NCI-H82 treated with DMSO at 0.1 percent for 48 hours (cell line): Measurements from ENCODE around the gene PPIAL4G.
"Not testable (repeated sequence)": the region's sequence is repeated elsewhere in the genome, so short reads cannot be mapped to it uniquely, and the experiment has no call there.

Source experiments
- DNase-seq: peaks from one replicate; lab custom pipeline; 2025; ENCODE audit not compliant: unreplicated experiment; lab: John Stamatoyannopoulos, UW

The PPIAL4G gene

DNA sequence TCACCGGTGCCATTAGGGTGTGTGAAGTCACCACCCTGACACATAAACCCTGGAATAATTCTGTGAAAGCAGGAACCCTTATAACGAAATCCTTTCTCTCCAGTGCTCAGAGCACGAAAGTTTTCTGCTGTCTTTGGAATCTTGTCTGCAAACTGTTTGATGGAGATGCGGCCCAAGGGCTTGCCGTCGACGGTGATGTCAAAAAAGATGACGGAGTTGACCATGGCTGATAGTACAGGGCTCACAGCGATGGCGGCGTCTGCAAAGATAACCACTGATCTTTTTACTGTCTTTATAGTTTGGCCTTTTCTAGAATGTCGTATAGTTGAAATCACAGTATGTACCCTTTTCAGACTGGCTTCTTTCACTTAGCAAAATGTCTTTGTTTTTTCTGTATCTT, at the start of gene PPIAL4G:
Gene PPIAL4G, minus strand, starts transcription at position 274 of the 400 bp plus-strand sequence. Its CDS starts 50 bp downstream, at position 224.
- not testable (repeated sequence) for DNase-seq

DNA sequence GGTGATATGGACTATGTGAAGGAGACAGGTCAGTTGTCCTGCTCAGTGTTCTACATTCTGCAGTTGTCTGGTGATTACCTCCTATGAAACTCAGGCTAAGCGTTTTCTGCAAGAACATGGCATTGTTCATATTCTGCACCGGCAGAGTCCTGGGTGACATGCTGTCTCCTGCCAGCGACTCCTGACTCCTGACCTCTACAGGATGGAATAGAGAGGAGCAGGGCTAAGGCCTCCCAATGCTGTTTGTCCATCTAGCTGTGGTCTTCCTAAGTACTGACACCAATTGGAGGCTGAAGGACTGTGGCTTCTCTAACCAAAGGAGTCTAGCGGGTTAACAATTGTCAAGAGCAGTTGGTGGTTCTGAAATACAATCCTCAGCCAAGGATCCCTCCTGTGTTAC, 49.1 kb upstream of the PPIAL4G start:
- not testable (repeated sequence) for DNase-seq

DNA sequence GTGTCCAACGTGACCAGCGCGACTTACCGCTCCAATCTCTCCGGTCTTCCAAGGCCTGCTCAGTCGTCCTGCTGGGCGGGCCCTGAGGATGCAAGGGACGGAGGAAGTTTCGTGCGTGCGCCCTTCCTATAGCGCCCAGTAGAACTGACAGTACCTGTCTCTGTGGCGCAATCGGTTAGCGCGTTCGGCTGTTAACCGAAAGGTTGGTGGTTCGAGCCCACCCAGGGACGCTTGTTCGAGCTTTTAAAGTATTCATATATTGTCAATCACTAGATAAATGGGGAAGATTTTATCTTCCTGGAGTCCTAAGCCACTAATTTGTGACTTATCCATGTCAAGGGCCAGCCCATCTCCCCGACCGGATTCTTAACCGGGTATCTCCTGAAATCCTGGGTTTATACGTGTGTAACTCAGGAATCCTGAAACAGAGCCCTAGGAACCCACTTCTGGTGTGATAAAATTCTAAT, 46.0 kb upstream of the PPIAL4G start:
- not testable (repeated sequence) for DNase-seq

DNA sequence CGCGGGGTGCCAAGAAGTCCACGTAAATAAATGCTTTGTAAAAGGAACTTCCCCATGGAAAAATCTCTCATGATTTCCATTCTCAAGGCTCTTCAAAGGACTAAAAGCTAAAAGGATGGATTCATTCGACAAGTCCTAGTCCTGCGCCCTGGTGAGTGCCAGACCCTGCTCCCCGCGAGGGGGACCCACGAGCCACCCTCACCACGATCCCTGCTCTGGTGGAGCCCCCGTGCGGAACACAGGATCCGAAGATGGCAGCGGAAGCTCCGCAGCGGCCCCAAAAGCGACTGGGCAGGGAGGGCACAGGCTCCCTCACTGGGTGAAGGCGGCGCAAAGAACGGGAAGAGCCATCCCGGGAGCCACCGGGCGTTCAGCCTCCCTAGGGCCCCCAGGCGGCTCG, 45.5 kb upstream of the PPIAL4G start:
- not testable (repeated sequence) for DNase-seq

DNA sequence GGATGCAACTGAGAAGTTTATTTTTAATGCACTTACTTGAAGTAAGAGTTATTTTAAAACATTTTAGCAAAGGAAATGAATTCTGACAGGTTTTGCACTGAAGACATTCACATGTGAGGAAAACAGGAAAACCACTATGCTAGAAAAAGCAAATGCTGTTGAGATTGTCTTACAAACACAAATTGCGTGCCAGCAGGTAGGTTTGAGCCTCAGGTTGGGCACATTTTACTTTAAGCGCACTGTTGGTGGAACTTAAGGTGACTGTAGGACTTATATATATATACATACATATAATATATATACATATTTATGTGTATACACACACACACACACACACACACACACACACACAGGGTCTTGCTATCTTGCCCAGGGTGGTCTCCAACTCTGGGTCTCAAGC, 43.5 kb upstream of the PPIAL4G start:
- DNase-seq = not testable (repeated sequence)

DNA sequence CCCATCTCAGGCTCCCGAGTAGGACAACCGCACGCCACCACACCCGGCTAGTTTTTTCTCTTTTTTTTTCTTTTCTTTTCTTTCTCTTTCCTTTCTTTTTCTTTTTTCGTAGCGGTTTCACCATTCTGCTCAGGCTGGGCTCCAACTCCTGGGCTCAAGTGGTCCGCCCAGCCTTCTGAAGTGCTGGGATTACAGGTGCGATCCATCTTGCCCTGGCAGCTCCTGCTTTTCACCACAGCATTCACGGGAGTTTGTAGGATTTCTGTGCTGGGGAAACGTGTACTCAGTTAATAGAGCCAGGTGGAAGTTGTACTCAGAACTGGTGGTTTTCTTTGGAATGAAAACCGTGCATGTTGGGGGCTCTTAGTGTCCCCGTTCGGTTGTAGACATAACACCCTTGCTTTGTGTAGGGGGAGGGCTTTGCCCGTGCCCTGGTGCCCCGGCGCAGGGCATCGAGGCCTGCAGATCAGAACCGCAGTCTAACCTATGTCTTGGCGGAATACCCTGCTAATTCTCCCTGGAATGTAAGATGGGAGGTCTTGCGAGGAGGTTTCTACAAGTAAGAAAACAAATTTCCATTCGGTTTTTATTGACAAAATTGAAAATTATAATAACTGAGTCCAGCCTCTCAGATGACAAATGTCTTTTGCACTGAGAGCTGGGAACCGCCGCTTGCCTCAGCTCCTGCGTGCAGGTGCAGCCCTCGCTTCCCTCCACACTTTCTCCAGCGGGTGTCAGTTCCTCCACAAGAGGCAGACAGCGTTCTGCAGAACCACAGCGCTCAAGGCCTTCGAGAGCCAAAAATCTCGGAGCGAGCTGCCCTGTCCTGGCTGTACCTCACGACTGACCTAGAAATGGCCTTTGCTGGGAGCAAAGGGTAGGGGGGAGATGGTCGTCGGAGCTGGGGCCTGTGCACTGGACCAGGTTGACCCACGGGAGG, 40.4 kb upstream of the PPIAL4G start:
- DNase-seq = not testable (repeated sequence)

DNA sequence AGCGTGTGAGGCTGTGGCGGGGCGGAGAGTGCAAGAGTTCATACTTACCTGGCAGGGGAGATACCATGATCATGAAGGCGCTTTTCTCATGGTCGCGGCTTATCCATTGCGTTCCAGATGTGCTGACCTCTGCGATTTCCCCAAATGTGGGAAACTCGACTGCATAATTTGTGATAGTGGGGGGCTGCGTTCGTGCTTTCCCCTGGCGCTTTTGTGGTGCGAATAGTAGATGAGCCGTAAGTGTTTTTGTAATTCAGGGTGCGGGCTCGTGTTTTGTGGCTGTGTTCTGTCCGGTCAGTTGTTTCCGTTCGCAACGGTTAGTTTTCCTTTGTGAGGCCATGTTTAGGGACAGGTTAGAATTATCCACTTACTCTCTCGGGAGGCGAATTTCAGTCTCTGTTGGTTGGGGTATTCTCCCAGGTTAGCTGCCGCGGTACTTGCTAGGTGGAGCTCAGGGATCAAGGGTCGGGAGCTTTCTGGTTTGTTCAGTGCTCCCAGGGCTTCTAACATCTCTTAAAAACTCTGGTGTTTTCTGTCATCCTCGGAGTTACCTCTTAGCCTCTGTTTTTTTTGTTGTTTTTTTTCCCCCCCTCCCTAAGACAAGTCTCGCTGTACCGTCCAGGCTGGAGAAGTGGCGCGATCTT, 39.6 kb upstream of the PPIAL4G start:
- peak; percentile 99 for DNase-seq

DNA sequence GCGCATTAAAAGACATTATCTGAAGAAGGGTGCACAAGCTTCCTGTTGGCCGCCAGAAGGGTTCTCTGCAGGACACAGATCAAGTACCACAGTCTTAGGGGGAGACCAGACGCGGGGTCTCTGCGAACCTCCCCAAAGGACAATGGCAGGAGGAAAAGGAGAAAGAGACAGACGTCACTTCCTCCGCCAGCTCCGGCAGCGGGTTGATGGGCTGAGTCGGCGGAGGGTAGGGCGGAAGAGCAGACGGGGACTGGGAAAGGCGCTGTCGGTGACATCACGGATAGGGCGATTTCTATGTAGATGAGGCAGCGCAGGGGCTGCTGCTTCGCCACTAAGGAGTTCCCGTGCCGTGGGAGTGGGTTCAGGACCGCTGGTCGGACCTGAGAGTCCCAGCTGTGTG, 39.0 kb upstream of the PPIAL4G start:
- DNase-seq = peak; percentile 77

DNA sequence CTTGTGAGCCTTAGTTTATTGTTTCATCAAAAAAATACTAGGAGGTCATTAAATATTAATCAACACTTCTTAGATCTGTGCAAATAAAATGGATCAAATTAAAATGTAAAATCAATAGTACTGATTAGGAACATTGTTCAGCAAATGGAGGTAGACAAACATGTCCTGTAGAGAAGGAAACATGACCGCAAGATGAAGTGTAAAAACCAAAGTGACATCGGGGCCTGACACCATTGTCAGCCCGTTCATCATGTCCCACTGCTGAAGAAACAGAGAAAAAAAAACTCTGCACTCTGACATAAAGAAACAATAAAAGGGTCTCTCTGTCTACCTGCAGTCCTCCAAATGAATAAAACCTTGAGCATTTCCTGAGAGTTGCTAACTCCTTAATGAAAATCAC, 31.2 kb upstream of the PPIAL4G start:
- DNase-seq = not testable (repeated sequence)

DNA sequence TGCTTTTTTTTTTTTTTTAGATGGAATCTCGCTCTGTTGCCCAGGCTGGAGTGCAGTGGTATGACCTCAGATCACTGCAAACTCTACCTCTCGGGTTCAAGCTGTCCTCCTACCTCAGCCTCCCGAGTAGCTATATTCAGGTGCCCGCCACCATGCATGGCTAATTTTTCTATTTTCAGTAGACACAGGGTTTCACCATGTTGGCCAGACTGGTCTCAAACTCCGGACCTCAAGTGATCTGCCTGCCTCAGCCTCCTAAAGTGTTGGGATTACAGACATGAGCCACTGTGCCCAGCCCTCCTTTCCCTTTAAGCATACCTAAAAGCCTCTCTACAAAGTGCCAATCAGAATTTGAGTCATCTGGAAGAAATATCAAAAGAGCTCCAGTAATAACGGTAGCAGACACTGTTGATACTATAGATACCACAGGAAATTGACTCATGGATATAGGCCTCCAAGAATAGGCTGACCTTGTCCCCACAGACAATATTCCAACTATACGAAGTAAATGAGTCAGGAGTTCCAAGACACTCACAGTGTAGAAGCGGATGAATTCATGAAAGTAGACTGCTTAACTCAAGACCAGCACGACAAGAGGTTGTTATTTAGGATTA, 29.6 kb upstream of the PPIAL4G start:
- DNase-seq = not testable (repeated sequence)

DNA sequence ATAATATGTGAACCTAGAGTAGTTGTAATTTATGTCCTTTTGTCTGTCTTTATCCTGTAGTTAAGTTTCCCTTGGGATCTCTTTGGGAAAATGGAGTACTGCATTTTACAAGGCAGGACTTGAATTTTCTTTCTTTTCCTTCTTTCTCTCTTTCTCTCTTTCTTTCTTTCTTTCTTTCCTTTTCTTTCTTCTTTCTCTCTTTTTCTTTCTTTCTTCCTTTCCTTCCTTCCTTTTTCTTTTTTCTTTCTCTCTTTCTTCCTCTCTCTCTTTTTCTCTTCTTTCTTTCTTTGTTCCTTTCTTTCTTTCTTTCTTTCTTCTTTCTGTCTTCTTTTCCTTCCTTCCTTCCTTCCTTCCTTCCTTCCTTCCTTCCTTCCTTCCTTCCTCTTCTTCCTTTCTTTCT, 10.8 kb upstream of the PPIAL4G start:
- DNase-seq = not testable (repeated sequence)

DNA sequence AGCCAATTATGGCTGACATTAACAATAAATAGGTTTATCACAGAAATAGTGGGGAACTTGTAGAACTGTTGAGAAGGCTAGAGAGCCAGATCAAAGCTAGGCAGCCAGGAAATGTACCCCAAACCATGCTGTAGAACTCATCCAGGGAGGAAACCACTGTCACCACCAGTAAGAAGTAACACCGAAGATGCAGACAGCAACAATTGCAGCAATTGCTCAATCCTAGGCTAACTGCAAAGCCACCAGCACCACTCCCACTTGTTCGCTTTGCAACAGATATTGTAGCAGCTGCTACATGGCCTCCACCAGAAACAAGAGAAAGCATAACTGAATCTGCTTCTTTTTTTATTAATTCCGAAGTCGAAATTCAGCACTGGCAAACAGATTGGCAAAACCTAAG, 2.0 kb downstream of the PPIAL4G start:
- DNase-seq = not testable (repeated sequence)

DNA sequence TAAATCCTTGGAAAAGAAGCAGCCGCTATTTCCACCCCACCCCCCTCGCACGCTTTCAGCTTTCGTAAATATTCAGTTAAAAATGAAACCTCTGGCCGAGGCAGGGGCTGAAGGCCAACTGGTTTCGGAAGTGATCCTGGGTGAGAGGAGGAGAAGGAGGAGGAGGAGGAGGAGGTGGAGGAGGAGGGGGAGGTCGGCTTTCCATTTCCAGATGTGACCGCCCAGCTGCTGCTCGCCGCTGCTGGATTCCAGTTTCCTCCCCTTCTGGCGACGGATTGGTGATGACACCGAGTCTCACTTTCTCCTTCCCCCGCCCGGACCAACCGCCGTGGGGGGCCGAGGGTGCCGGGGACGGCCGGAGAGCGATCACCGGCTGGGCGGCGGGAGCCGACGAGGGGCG, 23.4 kb downstream of the PPIAL4G start:
- DNase-seq = not testable (repeated sequence)

DNA sequence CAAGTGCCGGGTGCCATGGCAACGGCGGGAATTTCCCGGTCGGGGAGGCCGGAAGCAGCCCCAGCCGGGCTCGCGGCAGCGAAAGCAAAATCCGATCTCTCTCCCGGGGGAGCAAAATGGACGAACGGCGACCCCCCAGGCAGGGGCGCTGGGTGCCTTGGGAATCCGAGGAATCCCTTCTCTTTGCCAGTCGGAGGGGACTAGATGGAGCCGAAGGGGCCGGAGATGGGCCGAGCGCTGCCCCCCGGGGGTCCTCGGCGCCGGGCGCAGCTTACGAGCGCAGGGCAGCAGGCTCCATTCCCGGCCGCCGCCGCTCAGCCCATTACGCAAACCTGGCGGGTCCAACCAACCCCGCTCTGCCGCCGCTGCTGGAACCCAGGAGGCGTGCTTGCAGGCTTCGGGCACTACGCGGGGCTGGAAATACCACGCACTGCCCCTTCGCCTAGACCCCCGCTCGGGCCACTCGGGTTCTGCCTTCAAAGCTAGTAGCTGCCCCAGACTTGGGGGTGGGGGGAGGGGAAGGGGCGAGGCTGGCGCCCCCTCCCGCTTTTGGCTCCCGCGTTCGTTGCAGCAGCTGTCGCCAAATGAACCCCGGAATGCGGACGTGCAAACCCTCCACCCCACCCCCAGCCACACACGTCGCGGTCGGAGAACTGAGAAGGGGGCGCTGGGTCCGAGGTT, 24.1 kb downstream of the PPIAL4G start:
- not testable (repeated sequence) for DNase-seq

DNA sequence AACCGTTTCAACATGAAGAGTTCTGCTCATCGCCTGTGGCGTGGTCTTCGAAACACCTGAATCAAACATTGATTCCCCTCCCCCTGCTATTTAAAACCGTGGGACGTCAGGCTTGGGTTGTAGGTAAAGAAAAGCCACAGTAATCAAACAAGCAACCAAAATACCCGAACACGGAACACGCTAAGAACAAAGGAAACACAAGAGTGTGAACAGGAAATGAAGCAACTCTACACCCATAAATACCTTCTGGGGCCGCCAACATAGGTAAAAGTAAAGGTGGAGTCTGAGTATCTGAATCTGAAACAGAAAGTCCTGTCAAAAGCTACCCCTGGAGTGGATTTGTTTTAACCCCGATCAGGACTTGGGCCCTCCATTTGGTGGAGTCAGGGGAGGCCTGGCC, 24.7 kb downstream of the PPIAL4G start:
- not testable (repeated sequence) for DNase-seq

DNA sequence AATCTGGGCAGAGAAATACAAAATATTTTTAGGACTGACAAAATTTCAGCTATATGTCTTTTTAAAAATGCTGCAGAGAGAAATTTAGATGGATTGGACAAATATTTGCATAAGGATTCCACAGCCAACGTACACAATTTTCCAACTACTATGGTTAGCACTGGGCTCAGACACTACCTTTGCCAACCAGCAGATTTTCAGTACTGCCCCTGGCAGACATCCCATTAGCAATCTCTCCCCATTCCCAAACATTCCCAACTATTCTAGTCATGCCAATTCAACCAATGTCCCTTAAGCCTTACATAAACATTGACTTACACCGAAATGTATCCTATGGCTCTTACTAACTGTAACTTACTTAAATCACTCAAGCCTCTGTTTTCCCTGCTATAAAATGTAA, 30.3 kb downstream of the PPIAL4G start:
- DNase-seq = not testable (repeated sequence)

DNA sequence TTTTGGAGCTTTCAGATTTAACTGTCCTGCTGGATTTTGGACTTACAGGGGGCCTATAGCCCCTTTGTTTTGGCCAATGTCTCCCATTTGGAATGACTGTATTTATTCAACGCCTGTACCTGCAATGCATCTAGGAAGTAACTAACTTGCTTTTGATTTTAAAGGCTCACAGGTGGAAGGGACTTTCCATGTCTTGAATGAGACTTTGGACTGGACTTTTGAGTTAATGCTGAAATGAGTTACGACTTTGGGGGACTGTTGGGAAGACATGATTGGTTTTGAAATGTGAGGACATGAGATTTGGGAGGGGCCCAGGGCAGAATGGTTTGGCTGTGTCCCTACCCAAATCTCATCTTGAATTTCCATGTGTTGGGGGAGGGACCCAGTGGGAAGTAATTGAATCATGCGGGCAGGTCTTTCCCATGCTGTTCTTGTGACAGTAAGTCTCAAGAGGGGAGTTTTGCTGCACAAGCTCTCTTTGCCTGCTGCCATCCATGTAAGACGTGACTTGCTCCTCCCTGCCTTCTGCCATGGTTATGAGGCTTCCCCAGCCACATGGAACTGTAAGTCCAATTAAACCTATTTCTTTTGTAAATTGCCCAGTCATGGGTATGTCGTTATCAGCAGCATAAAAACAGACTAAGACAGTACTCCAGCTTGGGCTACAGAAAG, 43.3 kb downstream of the PPIAL4G start:
- not testable (repeated sequence) for DNase-seq

DNA sequence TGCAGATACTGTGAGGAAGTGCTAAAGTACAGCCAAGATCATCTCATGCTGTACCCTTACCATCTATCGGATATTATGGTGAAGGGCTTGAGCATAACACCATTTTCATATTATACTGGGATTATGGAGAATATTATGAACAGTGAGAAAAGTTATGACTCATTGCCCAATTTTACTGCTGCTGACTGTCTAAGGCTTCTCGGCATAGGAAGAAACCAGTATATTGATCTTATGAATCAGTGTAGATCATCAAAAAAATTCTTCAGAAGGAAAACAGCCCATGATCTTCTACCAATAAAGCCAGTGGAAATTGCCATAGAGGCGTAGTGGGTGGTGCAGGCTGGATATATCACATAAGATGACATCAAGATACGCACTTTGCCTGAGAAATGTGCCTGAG, 47.7 kb downstream of the PPIAL4G start:
- DNase-seq = no peak

DNA sequence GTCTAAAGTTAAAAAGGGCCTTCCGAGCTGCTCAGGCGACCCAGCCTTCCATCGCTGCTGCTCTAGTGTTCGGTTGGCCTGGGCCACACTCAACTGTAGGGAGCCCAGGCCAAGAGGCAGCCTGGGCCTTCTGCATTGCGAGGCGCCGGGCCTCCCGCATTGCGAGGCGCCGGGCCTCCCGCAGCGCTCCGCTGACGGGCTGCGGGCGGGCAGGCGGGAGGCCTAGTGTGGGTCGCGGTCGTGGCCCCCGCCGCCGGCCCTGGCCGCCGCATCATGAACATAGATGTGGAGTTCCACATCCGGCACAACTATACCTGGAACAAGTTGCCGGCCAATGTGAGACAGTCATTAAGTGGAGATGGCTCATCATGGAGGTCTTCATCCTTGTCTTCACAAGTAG, 48.3 kb downstream of the PPIAL4G start:
- no peak for DNase-seq

DNA sequence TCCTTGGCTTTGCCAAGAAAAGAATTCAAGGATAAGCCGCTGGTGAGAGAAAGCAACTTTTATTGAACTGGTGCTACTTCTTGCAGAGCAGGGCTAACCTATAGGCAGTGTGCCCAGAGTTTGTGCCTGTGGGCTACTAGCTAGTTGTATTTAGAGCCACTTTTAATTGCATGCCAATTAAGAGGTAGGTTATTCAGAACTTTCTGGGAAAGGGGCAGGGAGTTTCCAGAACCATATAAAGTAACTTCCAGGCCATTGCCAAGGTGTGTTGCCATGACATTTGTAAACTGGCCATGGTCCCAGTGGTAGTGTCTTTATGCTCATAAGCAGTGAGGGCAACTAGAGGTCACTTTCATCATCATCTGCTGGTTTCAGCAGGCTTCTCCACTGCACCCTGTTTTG, 50.2 kb downstream of the PPIAL4G start:
- not testable (repeated sequence) for DNase-seq
